Left cardiac atrium (tissue), 4 donors: ENCODE data around the gene APLF. TPM values are rescaled to one million over a fixed set of nuclear protein-coding genes. Genes with fewer than 3 reads are reported as not detected.

Source experiments
- ATAC-seq, 2 donors: fragments of 200-7000 bp; cut with Tn5 transposase; one replicate each; pipeline ENCODE4 v1.9.1; 2020; ENCODE audit warnings: mild to moderate bottlenecking in 2 of 2, moderate library complexity in 2 of 2
- DNase-seq: peaks from one replicate; pipeline ENCODE4 v3.0.0-alpha.2; 2020
- intact Hi-C, 2 donors: fragments of 100-400 bp; cut with DNase I; formaldehyde crosslinking; loops; one replicate each; pipeline versions ENCODE4 v1.14.1 to v1.15.1; 2022 to 2023
- long read RNA-seq: library from polyadenylated mRNA; unstranded; transcript quantifications from one replicate; pipeline ENCODE4 v2.0.0, GENCODE V29; 2021
- total RNA-seq, 2 donors: library from RNA; stranded (reverse); fragmentation: NEBNext Ultra II Directional; extraction: Animal tissue kit (Norgen Biotek cat#: 25700); gene quantifications; one replicate each; pipeline ENCODE4 v1.2.1, GENCODE V29; 2021
- donor health status: DM: no; HTN: yes; CAD: no.
- donor health status: DM: no; HTN: yes; CAD: no; lungs with severe emphysema.
- donor health status: DM: yes; HTN: yes; CAD: no.
- donor health status: Dilated cardiomyopathy.

Gene APLF, protein sequence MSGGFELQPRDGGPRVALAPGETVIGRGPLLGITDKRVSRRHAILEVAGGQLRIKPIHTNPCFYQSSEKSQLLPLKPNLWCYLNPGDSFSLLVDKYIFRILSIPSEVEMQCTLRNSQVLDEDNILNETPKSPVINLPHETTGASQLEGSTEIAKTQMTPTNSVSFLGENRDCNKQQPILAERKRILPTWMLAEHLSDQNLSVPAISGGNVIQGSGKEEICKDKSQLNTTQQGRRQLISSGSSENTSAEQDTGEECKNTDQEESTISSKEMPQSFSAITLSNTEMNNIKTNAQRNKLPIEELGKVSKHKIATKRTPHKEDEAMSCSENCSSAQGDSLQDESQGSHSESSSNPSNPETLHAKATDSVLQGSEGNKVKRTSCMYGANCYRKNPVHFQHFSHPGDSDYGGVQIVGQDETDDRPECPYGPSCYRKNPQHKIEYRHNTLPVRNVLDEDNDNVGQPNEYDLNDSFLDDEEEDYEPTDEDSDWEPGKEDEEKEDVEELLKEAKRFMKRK
- 1 to 10 TPM; 4.6 to 5.5 TPM for total RNA-seq
- long read RNA-seq, partial matches to known transcripts = 1 of 3 reads
- long read RNA-seq, other reads (novel, unspliced or antisense) = 2 of 3 reads

DNA sequence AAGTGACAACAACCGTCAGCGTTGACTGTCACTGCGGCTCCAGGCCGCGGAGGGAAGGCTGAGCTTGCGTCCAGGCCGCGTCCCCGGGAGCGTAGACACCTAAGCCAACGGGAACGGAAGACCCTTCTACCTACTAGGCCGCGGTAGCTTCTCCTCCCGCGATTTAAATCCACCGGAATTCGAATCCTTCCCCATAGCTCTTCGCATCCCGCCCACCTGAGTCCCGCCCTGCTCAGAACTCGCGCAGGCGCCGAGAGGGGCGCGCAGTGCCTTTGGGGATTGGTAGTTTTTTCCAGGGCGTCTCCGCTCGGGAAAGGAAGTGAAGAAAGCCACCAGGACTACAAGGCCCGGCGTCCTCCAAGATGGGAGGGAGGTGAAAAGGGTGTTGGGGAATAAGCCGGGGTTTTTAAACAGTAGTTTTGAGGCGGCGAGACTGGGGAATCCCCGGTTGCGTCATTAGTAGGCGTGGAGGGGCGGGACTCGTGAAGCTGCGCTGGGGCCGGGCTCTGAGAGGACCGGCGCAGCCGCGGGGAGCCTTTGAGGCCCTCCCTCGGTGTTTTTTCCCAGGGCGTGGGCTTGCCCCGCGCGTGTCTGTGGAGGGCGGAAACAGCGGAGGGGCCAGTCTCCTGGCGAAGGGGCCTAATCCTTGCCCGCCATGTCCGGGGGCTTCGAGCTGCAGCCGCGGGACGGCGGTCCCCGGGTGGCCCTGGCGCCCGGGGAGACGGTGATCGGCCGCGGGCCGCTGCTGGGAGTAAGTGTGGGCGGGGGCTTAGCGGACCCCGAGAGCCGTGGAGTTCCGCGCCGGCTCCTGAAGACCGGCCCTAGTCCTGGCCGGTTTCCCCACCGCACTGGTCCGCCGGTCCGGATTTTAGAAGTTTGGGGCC is at the start of gene APLF, which contains the start of gene FBXO48:
Gene APLF, plus strand, starts transcription at position 509 of the 884 bp plus-strand sequence. Its CDS starts 147 bp downstream, at position 656.
Gene FBXO48, minus strand, starts transcription at position 218 of the 884 bp plus-strand sequence. CDS start 2,149 bp downstream, outside the sequence.
- ATAC-seq (peak; percentile 98 to 99), DNase-seq (peak; percentile 98)
- intact Hi-C loops = loop anchor here in 1 of 2 donors (10.0 kb wide), 2 partner anchors 247 to 457 kb away; no protein-coding TSS in a partner anchor

DNA sequence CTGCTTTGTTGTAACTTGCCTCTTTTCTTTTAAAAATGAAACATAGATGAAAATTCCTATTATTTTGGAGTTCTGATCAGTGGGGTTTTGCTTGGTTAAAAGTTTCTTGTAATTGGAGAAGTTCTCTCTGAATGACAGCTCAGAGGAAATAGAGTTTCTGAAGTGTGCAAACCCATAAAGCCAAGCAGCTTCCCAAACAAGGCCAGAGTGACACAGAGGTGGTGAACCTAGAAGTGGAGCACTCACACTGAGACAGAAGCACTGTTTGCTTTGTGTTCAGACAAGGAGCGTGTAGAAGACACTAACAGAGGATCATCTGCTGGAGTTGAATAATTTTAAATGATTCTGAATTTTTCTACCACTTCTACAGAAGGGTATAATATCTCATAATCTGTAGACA is 49.5 kb upstream of the APLF start:
- intact Hi-C loops = no loop called here
- ATAC-seq (no peak), DNase-seq (no peak)

DNA sequence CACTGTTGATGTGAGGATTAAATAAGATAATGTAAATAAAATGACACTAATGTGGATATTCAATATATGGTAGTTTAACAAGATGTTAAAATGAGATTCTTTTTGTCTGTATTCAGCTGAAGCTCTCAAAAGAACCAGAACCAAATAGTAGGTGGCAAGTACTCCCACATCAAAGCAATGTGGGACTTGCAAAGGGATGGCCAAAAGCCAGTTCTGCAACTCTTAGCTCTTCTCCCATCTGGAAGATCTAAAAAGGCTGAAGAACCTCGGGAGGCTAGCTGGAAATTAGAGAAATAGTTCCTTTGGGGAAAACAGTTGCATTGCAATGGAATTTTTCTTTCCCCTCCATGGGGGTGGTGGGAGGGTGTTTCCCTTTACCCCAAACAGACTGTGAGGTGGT is 49.0 kb upstream of the APLF start:
- DNase-seq = no peak
- ATAC-seq = peak in 1 of 2 donors; percentile 41
- intact Hi-C loops = no loop called here

DNA sequence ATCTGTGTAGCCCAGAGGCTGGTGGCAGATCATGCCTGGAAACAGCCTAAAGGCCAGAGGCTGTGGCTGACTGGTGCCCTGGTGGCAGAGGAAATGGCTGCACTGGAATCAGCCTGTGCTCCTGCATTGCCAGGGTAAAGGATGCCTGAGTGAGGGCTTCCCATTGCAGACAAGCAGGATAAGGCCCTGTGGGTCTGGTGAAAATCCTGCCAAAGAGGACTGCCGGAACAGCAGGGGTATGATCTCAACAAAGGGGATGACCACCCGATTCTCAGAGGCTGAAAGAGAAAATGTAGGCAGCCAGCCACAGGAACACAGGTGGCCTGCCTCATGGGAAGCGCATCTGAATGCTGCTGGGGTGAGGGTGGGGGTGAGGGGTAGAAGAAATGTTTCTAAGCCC is 48.5 kb upstream of the APLF start:
- DNase-seq = no peak
- peak in 1 of 2 donors; percentile 34 for ATAC-seq
- intact Hi-C loops = no loop called here

DNA sequence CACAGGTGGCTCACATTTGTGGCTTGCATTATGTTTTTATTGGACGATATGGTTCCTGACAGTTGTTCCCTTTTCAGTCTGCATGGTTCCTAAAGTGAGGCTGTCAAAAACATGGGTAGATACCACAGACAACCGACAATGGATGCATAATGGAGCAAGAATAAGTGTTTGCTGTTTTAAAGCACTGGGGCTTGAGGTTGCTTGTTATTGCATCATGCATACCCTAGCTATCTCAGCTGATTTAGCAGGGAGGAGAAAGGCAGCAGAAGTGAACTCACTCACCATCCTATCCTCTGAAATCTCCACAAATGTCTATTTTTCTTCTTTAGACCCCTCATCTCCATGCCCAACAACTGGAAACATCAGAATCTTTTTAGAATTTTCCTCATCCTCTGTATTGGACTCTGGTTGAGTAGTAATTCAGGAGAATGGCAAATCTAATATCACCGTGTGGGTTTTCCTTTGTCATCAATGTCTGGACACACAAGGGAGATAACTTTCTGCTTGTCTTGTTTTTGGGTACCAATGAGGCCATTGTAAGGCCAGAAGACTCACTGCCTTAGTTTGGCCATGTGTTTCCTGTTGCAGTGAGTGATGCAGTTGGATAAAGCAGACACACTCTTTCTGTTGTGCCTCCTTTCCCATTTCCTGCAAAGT is 47.0 kb upstream of the APLF start:
- ATAC-seq = no peak
- intact Hi-C loops = no loop called here
- no peak for DNase-seq

DNA sequence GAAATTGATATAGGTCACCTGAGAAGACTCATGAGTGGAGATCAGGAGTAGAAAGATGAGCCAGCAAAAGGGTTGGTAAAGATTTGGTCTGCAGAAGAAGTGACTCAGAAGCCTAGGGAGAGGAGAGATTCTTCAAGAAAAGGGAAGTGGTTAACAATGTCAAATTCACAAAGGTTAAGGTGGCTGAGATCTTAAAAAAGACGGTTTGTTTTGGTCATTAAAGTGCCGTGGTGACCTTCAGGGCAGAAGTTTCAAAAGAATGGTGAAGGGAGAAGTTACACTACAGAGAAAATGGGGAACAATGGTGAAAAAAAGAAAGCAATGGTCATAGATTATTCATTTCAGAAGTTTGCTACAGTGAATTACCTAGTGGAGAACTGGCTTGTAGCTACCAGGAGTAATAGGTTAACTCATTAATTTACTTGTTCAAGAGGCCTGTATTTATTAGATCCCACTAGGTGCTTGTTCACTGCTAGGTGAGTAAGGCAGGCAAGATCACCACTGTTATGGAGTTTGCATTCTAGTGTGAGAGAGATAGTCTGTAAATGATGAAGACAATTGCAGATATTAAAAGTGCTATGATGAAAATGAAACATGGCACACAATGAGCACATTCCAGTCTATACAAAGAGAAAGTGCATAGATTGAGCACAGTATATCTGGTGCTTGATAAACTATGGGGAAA is 43.3 kb upstream of the APLF start:
- ATAC-seq (no peak), DNase-seq (no peak)
- intact Hi-C loops = no loop called here

DNA sequence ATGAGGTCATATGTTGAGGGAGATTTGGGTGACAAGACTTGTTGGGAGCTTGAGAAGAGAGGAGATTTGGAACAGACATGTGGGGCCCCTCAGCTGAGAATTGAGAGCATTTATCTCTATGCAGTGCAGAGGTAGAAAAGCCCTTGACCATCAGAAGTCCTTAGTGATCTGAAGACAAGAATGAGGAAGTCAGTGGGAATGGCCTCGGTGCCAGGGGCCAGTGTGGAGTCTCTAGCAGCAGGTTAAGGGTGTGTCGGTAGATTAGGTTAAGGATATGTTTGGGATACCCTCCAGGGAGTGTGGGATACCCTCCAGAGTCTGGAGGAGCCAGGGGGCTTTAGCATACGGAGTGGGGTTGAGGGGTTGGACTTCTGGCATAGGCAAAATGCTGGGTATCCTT is 41.9 kb upstream of the APLF start:
- intact Hi-C loops = no loop called here

DNA sequence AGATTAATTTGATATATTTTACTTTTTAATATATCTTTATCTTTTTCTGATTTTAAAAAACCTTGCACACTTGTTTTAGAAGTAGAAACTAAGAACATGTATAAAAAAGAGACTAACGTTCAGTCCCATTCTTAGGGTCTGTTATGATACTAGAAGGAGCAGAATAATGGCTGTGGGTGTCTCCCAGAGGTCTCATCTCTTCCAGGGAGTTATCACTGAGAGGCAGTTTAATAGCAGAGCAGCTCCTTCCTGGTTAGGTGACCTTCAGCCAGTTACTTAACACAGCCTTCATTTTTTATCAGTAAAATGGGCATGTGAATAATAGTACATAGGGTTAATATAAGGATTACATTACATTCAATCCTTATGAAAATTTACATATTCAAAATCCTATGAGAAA is 40.9 kb upstream of the APLF start:
- intact Hi-C loops = no loop called here
- ATAC-seq (no peak), DNase-seq (no peak)

More for the DNA sequence above, 41.9 kb upstream of the APLF start:
- DNase-seq = no peak
- no peak for ATAC-seq

DNA sequence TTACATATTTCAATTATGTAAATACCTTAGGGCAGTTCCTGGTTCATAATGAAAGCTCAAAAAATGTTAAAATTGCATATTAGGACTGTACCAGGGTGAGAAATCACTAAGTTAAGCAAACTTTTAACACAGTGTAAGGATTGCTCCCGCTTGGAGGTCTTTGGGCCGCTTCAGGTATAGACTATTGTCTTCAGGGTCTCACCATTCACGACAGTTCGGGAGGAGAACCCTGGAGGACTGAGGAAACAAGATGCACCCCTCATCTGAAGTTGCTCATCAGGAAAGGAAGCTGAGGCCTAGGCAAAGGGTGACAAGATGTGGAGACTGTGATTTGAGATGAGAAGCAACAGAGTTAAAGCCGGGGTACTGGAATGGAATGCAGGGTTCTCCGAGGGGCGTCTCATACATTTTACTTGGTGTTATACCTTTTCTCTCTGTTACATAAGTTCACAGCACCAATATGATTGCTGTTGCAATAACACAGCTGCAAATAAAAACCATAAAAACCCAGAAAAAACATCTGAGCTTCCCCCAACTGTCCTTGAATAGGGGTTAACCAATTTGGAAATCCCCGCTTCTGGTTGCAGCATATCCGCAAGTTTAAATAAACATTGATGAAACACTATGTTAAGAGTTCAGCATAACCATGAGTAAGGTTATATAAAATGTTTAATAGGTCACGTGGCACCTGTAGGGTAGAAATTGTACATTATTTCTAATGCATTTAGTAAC is 40.4 kb upstream of the APLF start:
- no peak for ATAC-seq
- intact Hi-C loops = no loop called here
- DNase-seq = no peak

DNA sequence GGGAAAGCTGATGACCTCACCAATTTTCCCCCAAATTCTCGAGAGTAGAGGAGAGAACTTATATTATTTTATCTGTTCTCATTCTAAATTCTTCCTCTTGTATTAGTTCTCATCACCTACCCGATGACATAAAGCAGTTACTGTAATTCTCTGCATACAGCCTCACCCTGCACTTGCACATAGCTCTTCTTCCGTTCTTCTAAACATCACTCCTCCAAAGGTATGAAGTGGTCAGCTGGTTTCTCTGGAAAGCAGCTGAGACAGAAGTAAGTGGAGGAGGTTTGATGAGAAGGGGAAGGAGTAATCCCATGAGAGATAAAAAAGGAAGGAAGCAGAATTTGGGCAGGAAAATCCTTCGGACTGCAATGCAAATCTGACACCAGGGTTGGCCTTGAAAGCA is 39.3 kb upstream of the APLF start:
- no peak for DNase-seq
- intact Hi-C loops = no loop called here
- peak in 1 of 2 donors; percentile 78 for ATAC-seq

DNA sequence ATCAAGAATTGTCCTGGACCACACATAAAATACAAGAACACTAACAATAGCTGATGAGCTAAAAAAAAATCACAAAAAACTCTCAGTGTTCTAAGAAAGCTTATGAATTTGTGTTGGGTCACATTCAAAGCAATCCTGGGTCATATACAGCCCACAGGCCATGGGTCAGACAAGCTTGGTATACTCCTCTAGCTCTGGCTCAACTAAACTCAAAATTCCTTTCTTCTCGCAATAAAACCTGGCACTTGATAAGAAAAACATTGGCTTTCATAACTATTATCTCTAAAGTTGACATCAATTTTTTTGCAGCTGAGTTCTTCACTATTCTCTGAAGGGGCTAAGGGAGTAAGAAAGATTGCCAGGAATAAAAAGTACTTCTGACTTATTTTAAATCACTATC is 38.6 kb upstream of the APLF start:
- ATAC-seq (peak in 1 of 2 donors; percentile 40), DNase-seq (no peak)
- intact Hi-C loops = no loop called here

DNA sequence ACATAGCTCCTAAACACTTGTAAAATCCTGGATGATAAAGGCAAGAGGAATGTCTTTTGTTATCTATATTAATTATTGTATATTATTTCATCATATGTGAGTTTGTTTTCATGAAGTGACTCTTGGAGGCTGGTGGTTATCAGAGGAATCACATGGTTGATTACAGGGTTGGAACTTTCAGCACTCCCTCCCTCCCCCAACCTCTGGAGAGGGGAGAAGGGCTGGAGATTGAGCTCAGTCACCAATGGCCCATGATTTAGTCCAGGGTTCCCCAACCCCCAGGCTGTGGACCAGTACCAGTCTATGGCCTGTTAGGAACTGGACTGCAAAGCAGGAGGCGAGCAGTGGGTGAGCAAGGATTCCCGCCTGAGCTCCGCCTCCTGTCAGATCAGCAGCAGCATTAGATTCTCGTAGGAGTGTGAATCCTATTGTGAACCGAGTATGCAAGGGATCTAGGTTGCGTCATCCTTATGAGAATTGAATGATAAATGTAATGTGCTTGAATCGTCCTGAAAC is 38.0 kb upstream of the APLF start:
- DNase-seq (no peak), ATAC-seq (no peak)
- intact Hi-C loops = no loop called here

DNA sequence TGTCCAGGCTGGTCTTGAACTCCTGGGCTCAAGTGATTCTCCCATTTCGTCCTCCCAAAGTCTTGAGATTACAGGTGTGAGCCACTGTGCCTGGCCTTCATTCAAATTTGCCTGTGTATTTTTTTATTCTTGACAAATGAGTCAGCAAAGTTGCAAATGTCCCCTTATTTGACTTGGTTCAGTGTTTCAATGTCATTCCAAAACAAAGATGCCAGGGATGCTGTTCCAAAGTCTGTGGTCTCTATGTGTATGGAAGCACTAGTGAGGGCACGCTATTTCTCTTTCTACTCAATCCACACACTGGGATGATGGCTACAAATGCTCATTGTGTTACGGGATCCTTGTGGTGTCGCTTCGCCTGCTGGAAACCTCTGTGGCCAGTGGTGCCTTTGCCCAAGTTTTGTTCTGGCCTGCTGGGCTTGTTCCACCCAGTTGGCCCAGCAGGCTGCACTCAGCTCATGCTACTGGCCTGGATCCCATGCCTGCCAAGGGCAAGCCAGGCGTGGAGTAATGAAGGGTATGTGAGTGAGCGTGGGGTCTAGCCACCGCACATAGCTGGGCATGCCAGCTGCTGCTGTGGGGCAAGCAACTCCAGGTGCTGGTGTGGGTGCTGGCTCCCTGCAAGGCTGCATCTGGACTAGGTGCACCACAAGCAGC is 35.9 kb upstream of the APLF start:
- no peak for DNase-seq
- peak in 1 of 2 donors; percentile 61 for ATAC-seq
- intact Hi-C loops = no loop called here

DNA sequence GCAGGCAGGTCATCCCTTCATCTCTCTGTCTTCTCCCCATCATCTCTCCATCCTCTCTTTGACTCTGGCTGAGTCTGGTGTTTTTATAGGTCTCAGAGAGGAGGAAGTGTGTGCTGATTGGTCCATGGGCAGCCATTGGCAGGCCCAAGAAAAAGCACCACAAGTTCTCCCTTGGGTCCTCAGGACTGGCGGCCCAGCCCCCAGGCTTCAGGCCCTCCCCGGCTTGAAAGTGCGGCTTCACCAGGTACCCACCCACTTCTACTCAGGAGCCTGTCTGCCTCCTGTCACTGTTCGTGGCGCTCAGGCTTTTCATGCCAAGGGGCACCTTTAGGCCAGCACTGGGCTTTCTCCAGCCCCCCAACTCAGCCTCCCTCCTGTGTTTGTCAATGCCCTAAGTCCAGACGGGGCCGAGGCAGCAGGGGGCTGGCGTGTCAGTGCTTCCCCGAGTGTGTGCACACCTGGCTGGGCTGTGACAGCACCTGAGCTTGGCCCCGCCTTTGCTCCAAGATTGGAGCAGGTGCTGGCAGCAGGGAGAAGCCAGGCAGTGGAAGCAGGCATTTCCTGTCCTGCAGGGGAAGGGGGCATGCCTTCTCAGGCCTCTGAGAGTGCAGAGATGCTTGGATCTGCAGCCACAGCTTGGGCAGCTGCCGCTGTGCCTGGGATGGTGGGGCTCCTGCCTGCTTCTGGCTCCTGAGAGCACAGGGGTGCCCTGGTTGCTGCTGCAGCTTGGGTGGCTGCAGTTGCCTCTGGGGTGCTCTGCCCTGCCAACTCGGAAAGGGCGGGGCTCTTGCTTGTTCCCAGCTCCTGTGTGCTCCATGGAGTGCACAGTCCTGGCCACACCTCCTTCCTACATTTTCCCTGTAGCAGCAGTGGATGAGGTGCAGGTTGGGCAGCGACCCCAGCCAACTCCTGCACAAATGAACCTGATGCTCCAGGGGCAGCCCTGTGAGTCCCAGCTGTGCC is 34.4 kb upstream of the APLF start:
- intact Hi-C loops = no loop called here
- no peak for DNase-seq

DNA sequence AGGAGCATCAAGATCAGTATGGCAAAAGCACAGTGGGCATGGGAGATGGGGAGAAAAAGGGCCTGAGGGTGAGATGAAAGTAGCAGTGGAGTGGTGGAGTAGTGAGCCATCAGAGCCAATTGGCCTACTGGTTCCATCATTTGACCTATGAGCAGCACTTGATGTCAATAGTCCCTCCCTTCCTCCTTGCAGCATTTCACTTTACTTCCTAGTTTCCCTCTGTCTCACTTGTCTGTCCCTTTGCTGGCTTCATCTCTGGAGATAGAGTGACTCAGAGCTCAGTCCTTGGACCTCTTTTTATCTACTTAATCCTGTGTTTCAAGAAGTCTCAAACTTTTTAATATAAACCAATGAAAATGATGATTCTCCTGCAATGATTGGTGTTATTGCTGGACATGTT is 32.4 kb upstream of the APLF start:
- DNase-seq (no peak), ATAC-seq (peak in 1 of 2 donors; percentile 15)
- intact Hi-C loops = loop anchor here in 1 of 2 donors (5.0 kb wide), 1 partner anchor 68 kb away; the partner anchor contains the start of gene PLEK

More for the DNA sequence above, 34.4 kb upstream of the APLF start:
- ATAC-seq = no peak

DNA sequence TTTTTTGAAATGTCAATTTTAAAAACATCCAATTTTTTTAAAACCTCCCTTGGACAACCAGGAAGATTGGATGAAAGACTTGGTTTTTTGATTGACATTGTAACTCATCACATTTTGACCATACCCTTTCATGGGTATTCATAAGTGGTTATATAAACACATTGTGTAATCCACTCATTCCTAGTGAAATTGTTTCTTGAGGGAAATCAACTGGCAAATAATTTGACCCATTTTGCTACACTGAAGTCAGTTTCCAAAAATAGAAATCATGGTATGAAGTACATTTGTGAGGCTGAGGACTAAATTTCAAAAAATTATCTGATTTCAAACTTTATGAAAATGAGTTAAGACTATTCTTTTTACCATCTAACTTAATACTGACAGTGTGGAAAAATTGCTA is 31.8 kb upstream of the APLF start:
- intact Hi-C loops = loop anchor here in 1 of 2 donors (5.0 kb wide), 1 partner anchor 68 kb away; the partner anchor contains the start of gene PLEK
- DNase-seq (no peak), ATAC-seq (peak; percentile 32 to 44)
